HL-60 (cell line): ENCODE results near the gene PPIE.

Experiments used
- DNase-seq, 2 experiments: peaks; one replicate each; pipeline ENCODE4 v3.0.0-alpha.2; 2010 to 2020; ENCODE audit warnings: low read depth in 1 of 2, low spot score in 1 of 2
- H3K27ac ChIP-seq: fragments of 250-450 bp; sonication (Bioruptor Pico); replicated peaks from 2 replicates; pipeline ENCODE4 v1.5.1; 2020; ENCODE audit warnings: mild to moderate bottlenecking, moderate library complexity
- H3K27me3 ChIP-seq: fragments of 250-450 bp; sonication (Bioruptor Pico); 2 replicates; pipeline ENCODE4 v1.5.1; 2021; ENCODE audit warnings: mild to moderate bottlenecking, moderate library complexity; ENCODE audit not compliant: insufficient read depth, poor library complexity, severe bottlenecking
- H3K4me3 ChIP-seq: replicated peaks from 2 replicates; pipeline ENCODE4 v1.5.1; 2011; ENCODE audit warnings: mild to moderate bottlenecking, control low read depth, low read length; ENCODE audit not compliant: insufficient read depth
- CTCF ChIP-seq: IDR thresholded peaks from one replicate; pipeline ENCODE4 v1.5.1; 2011; ENCODE audit warnings: low read length, control low read depth, inconsistent platforms; ENCODE audit not compliant: insufficient read depth
- GABPA ChIP-seq: IDR thresholded peaks from 2 replicates; pipeline ENCODE4 v1.6.1; 2012; ENCODE audit warnings: low read depth
- POLR2AphosphoS5 ChIP-seq: IDR thresholded peaks from 2 replicates; pipeline ENCODE4 v1.6.1; 2012; ENCODE audit warnings: low read depth
- REST ChIP-seq: IDR thresholded peaks from 2 replicates; pipeline ENCODE4 v1.6.1; 2012; ENCODE audit warnings: low read depth; ENCODE audit not compliant: insufficient replicate concordance
- SPI1 ChIP-seq: IDR thresholded peaks from 2 replicates; pipeline ENCODE4 v1.6.1; 2012; ENCODE audit warnings: low read depth, mild to moderate bottlenecking, borderline replicate concordance

PPIE gene

DNA sequence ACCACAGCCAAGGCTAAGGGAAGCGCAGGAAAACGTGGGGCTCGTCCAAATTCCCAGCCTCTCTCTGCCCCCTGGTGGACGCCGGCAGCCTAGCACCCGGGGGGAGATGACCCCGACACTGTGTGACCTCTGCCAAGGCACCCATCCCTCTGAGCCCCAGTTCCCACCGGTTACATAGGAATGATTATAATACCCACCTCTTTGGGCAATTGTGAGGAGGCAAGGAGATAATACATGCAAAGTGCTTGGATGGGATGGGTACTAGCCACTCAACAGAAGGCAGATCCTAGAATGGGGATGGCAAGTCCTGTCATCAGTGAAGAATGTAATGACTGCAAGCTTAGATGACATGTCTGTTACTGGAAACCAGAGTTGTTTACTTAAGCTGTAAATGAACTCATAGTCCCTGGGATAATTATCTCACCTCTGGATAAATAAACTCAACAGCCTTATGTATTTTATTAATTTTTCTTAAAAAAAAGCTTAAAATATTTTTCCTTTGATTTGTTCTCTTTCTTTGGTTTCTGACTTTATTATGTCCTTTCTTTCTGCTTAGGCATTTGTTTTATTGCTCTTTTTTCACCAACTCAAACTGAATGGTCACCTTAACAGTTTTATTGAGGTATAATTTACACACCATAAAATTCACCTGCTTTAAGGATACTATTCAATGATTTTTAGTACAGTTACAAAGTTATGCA lies 61.2 kb downstream of the PPIE start:
- DNase-seq = peak in 1 of 2 experiments; percentile 18
- Histone ChIP-seq H3K27me3 (no peaks in the 10 kb centered on the region), H3K4me3 (no peak overlapping the region; the same call in 1 of the 2 replicates), H3K27ac (no peak overlapping the region; the same call in 1 of the 2 replicates)
- TF ChIP-seq SPI1 (no peak), REST (no peak), CTCF (peak; percentile 38), POLR2AphosphoS5 (no peak), GABPA (no peak)

GRCh38 chr1:39800471-39800835 lies 61.8 kb downstream of the PPIE start:
- peak; percentile 26 to 84 for DNase-seq
- Histone ChIP-seq H3K27ac (no peak overlapping the region; the same call in 1 of the 2 replicates), H3K27me3 (no peaks in the 10 kb centered on the region), H3K4me3 (no peak overlapping the region)
- TF ChIP-seq REST = no peak

GRCh38 chr1:39802496-39803260 lies 64.0 kb downstream of the PPIE start:
- DNase-seq = no peak
- no peaks in the 10 kb centered on the region for H3K27me3 ChIP-seq
- H3K27ac ChIP-seq = no peak overlapping the region
- TF ChIP-seq SPI1 (no peak), CTCF (no peak), POLR2AphosphoS5 (no peak), GABPA (no peak), REST (no peak)
- H3K4me3 ChIP-seq = no peak overlapping the region
